RWPE2 (cell line): ENCODE results near the gene KY.
A peak's percentile ranks its signal among the peaks of the same experiment; 100 is the strongest.
"Not testable (repeated sequence)": the region's sequence is repeated elsewhere in the genome, so short reads cannot be mapped to it uniquely, and the experiment has no call there.

ENCODE experiments used
- ATAC-seq: fragments of 200-7000 bp; cut with Tn5 transposase; 3 replicates; pipeline ENCODE4 v1.9.1; 2021; ENCODE audit warnings: low read depth
- DNase-seq: peaks from one replicate; pipeline ENCODE4 v3.0.0-alpha.2; 2020; ENCODE audit warnings: low spot score
- H3K27ac ChIP-seq: fragments of 450-650 bp; 2 replicates; pipeline ENCODE4 v1.5.1; 2017; ENCODE audit warnings: mild to moderate bottlenecking; ENCODE audit not compliant: poor library complexity, severe bottlenecking
- H3K27me3 ChIP-seq: fragments of 250-450 bp; sonication (Bioruptor Pico); 2 replicates; pipeline ENCODE4 v1.5.1; 2021; ENCODE audit warnings: mild to moderate bottlenecking, moderate library complexity; ENCODE audit not compliant: insufficient read depth, poor library complexity, severe bottlenecking
- H3K36me3 ChIP-seq: fragments of 250-450 bp; sonication (Bioruptor Pico); 2 replicates; pipeline ENCODE4 v1.5.1; 2020; ENCODE audit warnings: low read depth, mild to moderate bottlenecking, moderate library complexity
- H3K4me1 ChIP-seq: fragments of 250-450 bp; sonication (Bioruptor Pico); 2 replicates; pipeline ENCODE4 v1.5.1; 2021; ENCODE audit warnings: mild to moderate bottlenecking, moderate library complexity; ENCODE audit not compliant: insufficient read depth, poor library complexity, severe bottlenecking
- H3K4me3 ChIP-seq: fragments of 250-450 bp; sonication (Bioruptor Pico); 2 replicates; pipeline ENCODE4 v1.5.1; 2021; ENCODE audit warnings: mild to moderate bottlenecking, moderate library complexity; ENCODE audit not compliant: severe bottlenecking
- H3K9me3 ChIP-seq: fragments of 250-450 bp; sonication (Bioruptor Pico); 2 replicates; pipeline ENCODE4 v1.5.1; 2021; ENCODE audit warnings: mild to moderate bottlenecking, moderate library complexity; ENCODE audit not compliant: severe bottlenecking
- TF ChIP-seq, protein P1 (sequence below): fragments of 450-650 bp; IDR thresholded peaks from one replicate; pipeline ENCODE4 v1.5.1; 2017; ENCODE audit warnings: mild to moderate bottlenecking, moderate library complexity; ENCODE audit not compliant: poor library complexity, severe bottlenecking

Gene KY

DNA sequence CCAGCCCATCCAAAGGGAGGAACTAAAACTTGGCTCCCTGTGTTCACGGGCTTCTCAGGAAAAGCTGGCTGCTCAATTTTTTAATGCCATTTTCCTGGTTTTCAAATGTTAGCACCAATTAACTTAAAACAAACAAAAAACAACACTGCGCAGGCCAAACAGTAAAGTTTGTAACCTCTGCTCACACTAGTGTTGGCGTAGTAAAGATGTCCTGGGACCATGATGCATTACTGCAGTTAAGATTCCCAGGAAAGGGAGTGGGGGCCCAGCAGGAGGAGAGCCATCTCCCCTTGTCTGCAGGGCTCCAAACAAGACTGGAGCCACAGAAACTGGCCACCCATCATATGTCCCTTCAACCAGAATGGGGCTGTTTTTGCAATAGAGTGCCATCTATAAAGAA lies 74.0 kb downstream of the KY start:
- no peak overlapping the region for H3K27ac ChIP-seq
- ATAC-seq (no peak), DNase-seq (no peak)
- H3K9me3 ChIP-seq, result no peaks in the 10 kb centered on the region
- TF ChIP-seq, protein P1, sequence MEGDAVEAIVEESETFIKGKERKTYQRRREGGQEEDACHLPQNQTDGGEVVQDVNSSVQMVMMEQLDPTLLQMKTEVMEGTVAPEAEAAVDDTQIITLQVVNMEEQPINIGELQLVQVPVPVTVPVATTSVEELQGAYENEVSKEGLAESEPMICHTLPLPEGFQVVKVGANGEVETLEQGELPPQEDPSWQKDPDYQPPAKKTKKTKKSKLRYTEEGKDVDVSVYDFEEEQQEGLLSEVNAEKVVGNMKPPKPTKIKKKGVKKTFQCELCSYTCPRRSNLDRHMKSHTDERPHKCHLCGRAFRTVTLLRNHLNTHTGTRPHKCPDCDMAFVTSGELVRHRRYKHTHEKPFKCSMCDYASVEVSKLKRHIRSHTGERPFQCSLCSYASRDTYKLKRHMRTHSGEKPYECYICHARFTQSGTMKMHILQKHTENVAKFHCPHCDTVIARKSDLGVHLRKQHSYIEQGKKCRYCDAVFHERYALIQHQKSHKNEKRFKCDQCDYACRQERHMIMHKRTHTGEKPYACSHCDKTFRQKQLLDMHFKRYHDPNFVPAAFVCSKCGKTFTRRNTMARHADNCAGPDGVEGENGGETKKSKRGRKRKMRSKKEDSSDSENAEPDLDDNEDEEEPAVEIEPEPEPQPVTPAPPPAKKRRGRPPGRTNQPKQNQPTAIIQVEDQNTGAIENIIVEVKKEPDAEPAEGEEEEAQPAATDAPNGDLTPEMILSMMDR, result no peak
- H3K27me3 ChIP-seq, result no peaks in the 10 kb centered on the region
- no peaks in the 10 kb centered on the region for H3K36me3 ChIP-seq
- H3K4me3 ChIP-seq, result no peak overlapping the region
- no peaks in the 10 kb centered on the region for H3K4me1 ChIP-seq

DNA sequence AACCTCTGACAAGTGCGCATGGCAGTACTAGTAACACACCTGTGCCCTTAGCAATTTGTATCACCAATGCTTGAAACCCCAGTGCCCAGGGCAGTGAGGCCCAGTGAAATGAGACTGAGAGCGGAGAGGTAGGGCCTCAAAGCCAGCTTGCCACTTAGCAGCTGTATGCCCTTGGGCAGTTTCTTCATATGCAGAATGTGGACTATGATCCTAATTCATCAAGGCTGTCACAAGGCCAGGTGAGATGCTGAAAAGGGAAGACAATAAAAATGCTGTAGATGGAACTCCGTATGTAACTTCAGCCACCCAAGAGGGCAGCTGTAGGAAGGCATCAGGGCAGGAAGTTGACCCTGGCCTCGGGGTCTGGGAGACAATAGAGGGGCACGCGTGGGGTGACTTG lies 74.4 kb downstream of the KY start:
- TF ChIP-seq, protein P1, result no peak
- Histone ChIP-seq H3K9me3 (no peaks in the 10 kb centered on the region), H3K27ac (no peak overlapping the region), H3K4me3 (no peak overlapping the region), H3K27me3 (no peaks in the 10 kb centered on the region), H3K36me3 (no peaks in the 10 kb centered on the region), H3K4me1 (no peaks in the 10 kb centered on the region)
- DNase-seq (no peak), ATAC-seq (no peak)

DNA sequence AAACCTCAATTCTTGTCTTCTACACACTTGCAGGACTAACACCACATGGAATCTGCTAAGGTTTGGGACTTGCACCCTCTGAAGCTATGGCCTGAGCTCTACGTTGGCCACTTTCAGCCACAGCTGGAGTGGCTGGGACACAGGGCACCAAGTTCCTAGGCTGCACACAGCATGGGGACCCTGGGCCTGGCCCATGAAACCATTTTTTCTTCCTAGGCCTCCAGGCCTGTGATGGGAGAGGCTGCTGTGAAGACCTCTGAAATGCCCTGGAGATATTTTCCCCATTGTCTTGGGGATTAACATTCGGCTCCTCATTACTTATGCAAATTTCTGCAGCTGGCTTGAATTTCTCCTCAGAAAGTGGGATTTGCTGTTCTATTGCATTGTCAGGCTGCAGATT lies 80.9 kb downstream of the KY start:
- not testable (repeated sequence) for H3K9me3 ChIP-seq

DNA sequence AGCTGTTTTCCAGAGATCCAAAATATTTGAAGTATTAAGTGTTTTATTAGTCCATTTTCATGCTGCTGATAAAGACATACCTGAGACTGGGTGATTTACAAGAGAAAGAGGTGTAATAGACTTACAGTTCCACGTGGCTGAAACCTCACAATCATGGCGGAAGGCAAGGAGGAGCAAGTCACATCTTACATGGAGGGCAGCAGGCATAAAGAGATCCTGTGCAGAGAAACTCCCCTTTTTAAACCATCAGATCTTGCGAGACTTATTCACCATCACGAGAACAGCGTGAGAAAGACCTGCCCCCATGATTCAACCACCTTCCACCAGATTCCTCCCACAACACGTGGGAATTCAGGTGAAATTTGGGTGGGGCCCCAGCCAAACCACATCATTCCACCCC lies 82.0 kb downstream of the KY start:
- DNase-seq (no peak), ATAC-seq (no peak)
- Histone ChIP-seq H3K4me3 (no peak overlapping the region), H3K27me3 (no peaks in the 10 kb centered on the region), H3K9me3 (no peaks in the 10 kb centered on the region), H3K4me1 (no peaks in the 10 kb centered on the region), H3K36me3 (no peaks in the 10 kb centered on the region), H3K27ac (no peak overlapping the region)
- TF ChIP-seq, protein P1, result no peak

More for the DNA sequence above, 80.9 kb downstream of the KY start:
- not testable (repeated sequence) for H3K4me1 ChIP-seq, H3K27me3 ChIP-seq, H3K27ac ChIP-seq, H3K36me3 ChIP-seq, DNase-seq, ATAC-seq, H3K4me3 ChIP-seq

DNA sequence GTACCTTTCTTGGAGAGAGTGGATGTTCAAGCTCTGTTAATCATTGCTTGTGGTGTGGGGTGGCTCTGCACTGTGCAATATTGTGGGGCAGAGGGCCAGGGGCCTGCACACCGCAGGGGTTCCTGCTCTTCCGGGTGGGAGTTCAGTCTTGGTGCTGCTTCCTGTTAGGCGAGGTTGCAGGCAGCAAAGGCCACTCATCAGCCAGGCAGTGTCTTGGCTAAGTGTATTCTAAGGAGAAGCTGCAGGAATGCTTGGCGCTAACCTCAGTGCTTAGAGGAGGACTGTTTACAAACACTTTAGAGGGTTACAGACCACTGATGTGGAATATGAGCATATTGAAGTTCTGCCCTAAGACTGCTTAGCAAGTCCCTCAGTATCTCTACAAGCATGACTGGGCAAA lies 83.2 kb downstream of the KY start:
- Histone ChIP-seq H3K27me3 (no peaks in the 10 kb centered on the region), H3K4me3 (no peak overlapping the region), H3K4me1 (no peaks in the 10 kb centered on the region), H3K27ac (no peak overlapping the region), H3K9me3 (no peaks in the 10 kb centered on the region), H3K36me3 (no peaks in the 10 kb centered on the region)
- peak; percentile 41; the same call in 2 of the 3 replicates for ATAC-seq
- TF ChIP-seq, protein P1, result no peak
- no peak for DNase-seq
